Aortic smooth muscle cell (primary cell): ENCODE results near the gene RXFP1. TPM values are rescaled to one million over a fixed set of nuclear protein-coding genes. Genes with fewer than 3 reads are reported as not detected.

Experiments
- total RNA-seq: library from RNA; depleted of rRNA; stranded (reverse); fragments of >200 nt; gene quantifications from 2 replicates; pipeline ENCODE4 v1.2.3, GENCODE V29; 2014

RXFP1 gene
- 19.6 and 23.9 TPM in 2 replicates for total RNA-seq

GRCh38 chr4:158521484-158522088, at the start of gene RXFP1:
TSS of gene RXFP1 (plus strand) at chr4:158521882. CDS start at chr4:158521977, 95 bp downstream.

DNA sequence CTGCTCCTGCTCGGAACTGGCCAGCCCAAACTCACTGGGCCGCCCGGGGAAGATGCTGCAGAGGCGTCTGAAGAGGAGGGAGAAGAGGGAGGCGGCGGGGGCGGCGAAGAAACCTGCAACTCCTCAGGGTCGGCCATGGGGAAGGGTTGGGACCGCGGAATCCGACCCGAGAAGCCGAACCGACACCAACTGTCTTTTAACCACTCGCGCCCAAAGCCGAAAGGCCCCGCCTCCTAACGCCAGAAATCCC, 149.9 kb downstream of the RXFP1 start, which contains the start of gene C4orf46:
TSS of gene C4orf46 (minus strand) at position 223 of the 250 bp plus-strand sequence. CDS start at position 137, 86 bp downstream.

GRCh38 chr4:158671915-158672806, 150.5 kb downstream of the RXFP1 start, which contains the start of gene ETFDH:
TSS of gene ETFDH (plus strand) at chr4:158672296. CDS start at chr4:158672457, 161 bp downstream.

Other genes with a start within 250 kb of the RXFP1 start
- 15.1 and 19.5 TPM in 2 replicates for gene C4orf46, start 150.0 kb downstream of the RXFP1 start, total RNA-seq
- 34.9 and 44.9 TPM in 2 replicates for gene ETFDH, start 150.4 kb downstream of the RXFP1 start, total RNA-seq
- 26.6 and 30.5 TPM in 2 replicates for gene PPID, start 201.5 kb downstream of the RXFP1 start, total RNA-seq
- 47.7 and 91.2 TPM in 2 replicates for gene FNIP2, start 247.1 kb downstream of the RXFP1 start, total RNA-seq